Measurements from ENCODE around the gene KRT81. TPM values are rescaled to one million over a fixed set of nuclear protein-coding genes. Genes with fewer than 3 reads are reported as not detected.

The KRT81 gene
- total RNA-seq, 2 experiments from 2014 or later, result not detected

GRCh38 chr12:52333321-52333720 is 42.0 kb upstream of the KRT81 start:
- peaks cover 0 to 6% of the 10 kb centered on the region in 2 experiments for H3K27me3 ChIP-seq (ENCODE audit: control insufficient read depth in 1 of 2, insufficient read depth in 2 of 2, low read length in 2 of 2)
- Mint-ChIP-seq H3K9me3 (no peaks in the 10 kb centered on the region), H3K27ac (no peak overlapping the region), H3K27me3 (peaks cover 7% of the 10 kb centered on the region), H3K4me3 (no peak overlapping the region), H3K36me3 (ENCODE audit: low read depth) (no peaks in the 10 kb centered on the region), H3K4me1 (ENCODE audit: low read depth) (no peaks in the 10 kb centered on the region)
- no peak overlapping the region for H3K4me3 ChIP-seq (ENCODE audit: low read length)
- intact Hi-C loops (cut with DNase I, micrococcal nuclease), result no loop called here
- ATAC-seq (ENCODE audit: poor library complexity), result no peak
- no peaks in the 10 kb centered on the region for H3K36me3 ChIP-seq (ENCODE audit: insufficient read depth, low read length)
- DNase-seq, result no peak
- ChIA-PET POLR2A (no interaction called here), CTCF (no interaction called here)
- no peak for TF ChIP-seq CTCF (IDR thresholded peaks at IDR 0.05)
- peaks cover 0 to 4% of the 10 kb centered on the region in 2 experiments for H3K9me3 ChIP-seq (ENCODE audit: control insufficient read depth in 1 of 2, insufficient read depth in 1 of 2, low read length in 2 of 2)
- H3K4me1 ChIP-seq (ENCODE audit: insufficient read depth, low read length), result no peaks in the 10 kb centered on the region
- H3K27ac ChIP-seq (ENCODE audit: low read depth in 1 of 2, low read length in 2 of 2), result no peak overlapping the region

- DNase-seq (no peak), ATAC-seq (ENCODE audit: poor library complexity) (no peak)
- no peaks in the 10 kb centered on the region for H3K9me3 Mint-ChIP-seq
- no peak overlapping the region for H3K4me3 Mint-ChIP-seq
- peaks cover 11% of the 10 kb centered on the region for H3K27me3 Mint-ChIP-seq
- Histone ChIP-seq H3K4me3 (ENCODE audit: low read length) (no peak overlapping the region), H3K27ac (ENCODE audit: low read depth in 1 of 2, low read length in 2 of 2) (no peak overlapping the region), H3K4me1 (ENCODE audit: insufficient read depth, low read length) (peaks cover 6% of the 10 kb centered on the region), H3K9me3 (ENCODE audit: control insufficient read depth in 1 of 2, insufficient read depth in 1 of 2, low read length in 2 of 2) (peaks cover 0 to 4% of the 10 kb centered on the region in 2 experiments), H3K36me3 (ENCODE audit: insufficient read depth, low read length) (no peaks in the 10 kb centered on the region), H3K27me3 (ENCODE audit: control insufficient read depth in 1 of 2, insufficient read depth in 2 of 2, low read length in 2 of 2) (peaks cover 0 to 6% of the 10 kb centered on the region in 2 experiments)
- H3K4me1 Mint-ChIP-seq (ENCODE audit: low read depth), result peaks cover 4% of the 10 kb centered on the region
- no peak for TF ChIP-seq CTCF (IDR thresholded peaks at IDR 0.05)
- CTCF ChIA-PET, result no interaction called here
- intact Hi-C loops (cut with DNase I, micrococcal nuclease), result no loop called here
- no peak overlapping the region for H3K27ac Mint-ChIP-seq
- POLR2A ChIA-PET, result no interaction called here
- no peaks in the 10 kb centered on the region for H3K36me3 Mint-ChIP-seq (ENCODE audit: low read depth)
Observed at GRCh38 chr12:52332381-52332780, 41.0 kb upstream of the KRT81 start.

GRCh38 chr12:52331833-52332232 is 40.5 kb upstream of the KRT81 start:
- no peak overlapping the region for H3K27ac Mint-ChIP-seq
- Histone ChIP-seq H3K4me3 (ENCODE audit: low read length) (no peak overlapping the region), H3K4me1 (ENCODE audit: insufficient read depth, low read length) (peaks cover 7% of the 10 kb centered on the region), H3K27ac (ENCODE audit: low read depth in 1 of 2, low read length in 2 of 2) (no peak overlapping the region), H3K9me3 (ENCODE audit: control insufficient read depth in 1 of 2, insufficient read depth in 1 of 2, low read length in 2 of 2) (peaks cover 0 to 4% of the 10 kb centered on the region in 2 experiments), H3K27me3 (ENCODE audit: control insufficient read depth in 1 of 2, insufficient read depth in 2 of 2, low read length in 2 of 2) (peaks cover 0 to 6% of the 10 kb centered on the region in 2 experiments), H3K36me3 (ENCODE audit: insufficient read depth, low read length) (no peaks in the 10 kb centered on the region)
- TF ChIP-seq CTCF (IDR thresholded peaks at IDR 0.05), result no peak
- ChIA-PET POLR2A (no interaction called here), CTCF (no interaction called here)
- H3K36me3 Mint-ChIP-seq (ENCODE audit: low read depth), result no peaks in the 10 kb centered on the region
- no peak for DNase-seq
- H3K4me3 Mint-ChIP-seq, result no peak overlapping the region
- H3K4me1 Mint-ChIP-seq (ENCODE audit: low read depth), result peaks cover 7% of the 10 kb centered on the region
- H3K9me3 Mint-ChIP-seq, result no peaks in the 10 kb centered on the region
- no peak for ATAC-seq (ENCODE audit: poor library complexity)
- intact Hi-C loops (cut with DNase I, micrococcal nuclease), result no loop called here
- H3K27me3 Mint-ChIP-seq, result peaks cover 13% of the 10 kb centered on the region
